HG02970 (cell line): ENCODE results near the gene ZNF277.
"Not testable (repeated sequence)": the region's sequence is repeated elsewhere in the genome, so short reads cannot be mapped to it uniquely, and the experiment has no call there.

Experiments
- ATAC-seq: cut with Tn5 transposase; IDR thresholded peaks from one replicate; pipeline ENCODE4 v1.9.1; 2021; ENCODE audit warnings: mild to moderate bottlenecking, moderate library complexity, moderate number of reproducible peaks; ENCODE audit not compliant: unreplicated experiment, low FRiP score

ZNF277 gene

DNA sequence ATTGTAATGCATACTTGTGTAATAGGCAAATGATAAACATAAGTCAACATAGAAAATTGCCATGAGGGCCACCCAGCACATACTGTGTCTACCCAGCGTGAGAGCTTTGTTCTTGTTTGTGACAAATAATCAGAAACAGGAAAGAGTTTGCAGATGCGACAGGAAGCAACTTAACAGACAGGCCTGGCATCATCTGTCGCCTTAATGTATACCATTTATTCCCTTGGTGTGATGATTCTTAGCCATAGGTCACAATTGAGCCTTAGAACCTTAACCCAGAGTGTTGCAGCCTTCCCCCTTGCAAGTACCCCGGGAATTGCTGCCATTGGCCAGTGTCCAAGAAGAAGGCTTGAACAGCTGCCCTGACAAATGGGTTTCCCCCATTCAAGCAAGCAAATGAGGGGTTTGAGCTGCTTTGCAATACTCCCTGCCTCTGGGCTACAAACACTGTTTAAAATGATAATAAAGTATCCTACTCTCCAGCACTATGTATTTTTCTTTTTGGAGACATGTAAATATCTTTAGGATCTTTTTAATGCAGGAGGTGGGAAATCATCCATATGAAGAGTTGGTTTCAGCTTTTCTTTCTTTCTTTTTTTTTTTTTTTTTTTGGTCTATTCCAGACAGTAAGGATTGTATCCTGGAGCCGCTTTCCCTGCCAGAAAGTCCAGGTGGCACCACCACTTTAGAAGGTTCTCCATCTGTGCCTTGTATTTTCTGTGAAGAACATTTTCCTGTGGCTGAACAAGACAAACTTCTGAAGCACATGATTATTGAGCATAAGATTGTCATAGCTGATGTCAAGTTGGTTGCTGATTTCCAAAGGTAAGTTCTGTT is 80.0 kb downstream of the ZNF277 start:
- peak; percentile 65 for ATAC-seq

DNA sequence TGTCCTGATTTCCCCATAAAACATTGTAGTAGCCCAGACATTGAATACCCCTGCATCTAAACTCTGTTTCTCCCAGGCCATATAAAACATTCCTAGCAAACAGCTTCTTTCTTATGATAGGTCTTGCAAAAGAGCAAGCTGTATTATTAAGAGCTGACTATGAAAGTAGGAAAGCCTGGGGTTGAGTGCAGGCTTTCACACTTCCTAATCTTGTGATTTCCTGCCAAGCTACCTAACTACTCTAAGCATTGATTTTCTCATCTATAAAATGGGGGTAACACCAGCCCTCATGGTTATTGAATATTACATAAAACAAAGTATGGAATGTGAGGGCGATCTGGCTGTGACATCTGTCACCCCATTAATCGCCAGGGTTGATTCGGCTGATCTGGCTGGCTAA is 81.8 kb downstream of the ZNF277 start:
- ATAC-seq: no peak

DNA sequence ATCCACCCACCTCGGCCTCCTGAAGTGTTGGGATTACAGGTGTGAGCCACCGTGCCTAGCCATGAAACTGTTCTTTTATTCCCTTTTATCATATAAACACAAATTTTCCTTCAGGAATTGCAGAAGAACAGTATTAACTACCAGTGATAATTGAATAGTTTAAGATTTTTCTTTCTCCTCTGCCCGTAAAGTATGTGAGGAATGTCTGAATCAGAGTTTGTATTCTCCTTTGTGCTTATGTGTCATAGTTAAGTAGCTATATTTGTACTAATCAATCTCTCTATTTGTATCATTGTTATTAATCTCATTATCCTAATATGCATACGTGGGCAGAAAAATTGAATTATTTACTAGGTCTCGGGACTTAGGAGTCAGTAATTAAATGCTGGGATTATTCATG is 83.6 kb downstream of the ZNF277 start:
- ATAC-seq: no peak

DNA sequence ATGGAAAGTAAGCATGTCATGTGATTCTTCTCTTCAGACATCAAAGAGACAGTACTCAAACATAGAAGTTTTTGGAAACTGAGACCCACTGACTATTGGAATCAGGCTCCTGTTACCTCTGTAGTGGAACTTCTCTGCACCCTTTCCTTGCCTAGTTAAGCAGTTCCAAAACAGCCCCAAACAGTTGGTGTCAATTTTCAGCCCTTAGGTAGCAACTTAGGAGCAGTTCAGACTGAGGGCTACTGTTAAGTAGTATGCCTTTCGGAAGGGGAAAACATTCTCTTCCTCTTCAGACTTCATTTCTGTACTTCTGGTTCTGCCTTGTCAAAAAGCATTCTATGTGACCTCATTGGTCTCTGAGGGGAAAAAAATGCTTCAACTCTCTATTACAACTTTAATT is 85.7 kb downstream of the ZNF277 start:
- no peak for ATAC-seq

DNA sequence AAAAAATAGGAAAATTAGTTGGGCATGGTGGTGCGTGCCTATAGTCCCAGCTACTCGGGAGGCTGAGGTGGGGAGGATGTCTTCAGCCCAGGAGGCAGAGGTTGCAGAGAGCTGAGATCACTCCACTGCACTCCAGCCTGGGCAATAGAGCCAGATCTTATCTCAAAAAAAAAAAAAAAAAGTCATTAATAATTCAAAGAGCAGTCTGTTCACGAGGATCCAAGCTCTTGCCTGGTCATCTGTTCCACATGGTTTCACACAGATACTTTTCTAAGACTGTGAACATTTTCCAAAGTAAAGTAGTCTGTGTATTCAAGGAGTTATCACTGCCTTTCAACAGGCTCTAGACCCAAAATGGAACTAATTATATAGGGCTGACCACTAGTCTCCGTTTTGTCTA is 86.9 kb downstream of the ZNF277 start:
- ATAC-seq: no peak

DNA sequence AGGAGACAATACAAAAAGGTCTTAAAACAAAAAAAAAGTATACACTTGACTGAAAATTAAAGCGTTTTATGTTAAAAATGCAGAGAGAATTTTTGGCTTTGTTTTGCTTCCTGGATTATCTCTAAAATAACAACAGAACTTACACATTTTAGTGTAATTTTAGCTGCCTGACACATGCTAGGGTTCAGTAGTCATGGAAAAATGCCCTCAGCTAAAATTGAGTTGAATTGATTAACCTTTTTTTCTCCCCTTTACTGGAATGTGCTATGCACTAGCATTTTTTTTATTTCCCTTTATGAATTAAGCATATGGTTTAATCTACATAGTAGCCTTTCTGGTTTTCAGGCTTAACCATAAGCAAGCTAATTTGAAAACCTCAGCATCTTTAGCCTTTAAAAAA is 89.9 kb downstream of the ZNF277 start:
- ATAC-seq: no peak

DNA sequence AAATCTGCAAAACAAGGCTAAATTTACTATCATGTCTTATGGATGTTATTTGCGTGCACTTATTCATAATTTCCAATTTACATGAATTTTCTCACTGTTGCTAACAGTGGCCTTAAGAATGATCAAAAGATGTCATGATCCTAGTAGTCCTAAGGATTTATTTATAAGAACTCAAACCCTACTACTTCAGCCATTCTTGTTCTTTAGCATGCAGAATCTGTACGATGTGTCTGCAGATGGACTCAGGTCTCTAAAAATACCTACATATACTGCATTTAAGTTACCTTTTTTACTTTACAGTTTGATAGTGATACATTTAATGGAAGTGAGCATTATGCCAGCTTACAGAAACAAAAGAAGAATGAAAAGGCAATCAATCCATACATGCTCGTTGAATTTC is 91.2 kb downstream of the ZNF277 start:
- no peak for ATAC-seq

DNA sequence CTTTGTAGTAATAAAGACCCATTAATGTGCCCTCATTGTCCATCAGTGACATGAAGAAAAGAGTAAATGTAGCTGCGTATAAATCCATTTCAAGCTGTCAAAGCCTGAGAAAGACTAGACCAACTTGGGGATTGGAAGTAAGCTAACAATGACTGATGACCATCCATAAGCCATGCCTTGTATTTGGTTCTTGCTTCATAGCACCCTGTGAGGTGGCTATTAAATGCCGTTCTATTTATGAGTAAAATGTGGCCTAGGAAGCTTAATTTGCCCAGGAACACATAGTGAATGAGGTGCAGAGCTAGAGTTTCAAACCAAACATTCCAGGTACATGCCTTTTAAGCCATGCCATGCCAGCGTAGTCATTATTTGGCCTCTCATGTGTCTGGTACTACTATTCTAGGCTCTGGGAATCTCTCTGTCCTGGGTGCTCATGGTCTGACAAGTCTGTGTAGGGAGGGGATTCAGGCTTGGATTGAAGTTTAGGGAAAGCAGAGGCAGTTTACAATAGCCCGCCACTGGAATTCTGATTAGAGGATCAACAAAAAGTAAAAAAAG is 92.1 kb downstream of the ZNF277 start:
- no peak for ATAC-seq

DNA sequence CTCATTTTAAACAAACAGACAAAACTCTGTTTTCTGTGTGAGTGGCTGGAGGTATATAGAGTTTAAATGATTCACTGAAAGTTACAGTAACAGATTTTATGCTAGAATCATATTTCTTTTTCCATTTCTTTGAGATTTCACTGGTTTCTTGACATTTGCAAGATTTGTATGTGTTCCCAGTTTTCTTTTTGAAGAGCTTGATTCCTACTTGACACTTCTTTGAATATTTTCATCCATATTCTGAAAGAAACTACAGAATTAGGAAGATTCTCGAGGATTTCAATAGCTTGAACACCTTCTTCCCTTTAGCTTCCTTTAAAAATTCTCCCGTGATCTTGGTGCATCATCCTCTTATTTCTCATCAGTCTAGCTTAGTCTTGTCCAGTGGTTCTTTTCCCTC is 93.6 kb downstream of the ZNF277 start:
- no peak for ATAC-seq

DNA sequence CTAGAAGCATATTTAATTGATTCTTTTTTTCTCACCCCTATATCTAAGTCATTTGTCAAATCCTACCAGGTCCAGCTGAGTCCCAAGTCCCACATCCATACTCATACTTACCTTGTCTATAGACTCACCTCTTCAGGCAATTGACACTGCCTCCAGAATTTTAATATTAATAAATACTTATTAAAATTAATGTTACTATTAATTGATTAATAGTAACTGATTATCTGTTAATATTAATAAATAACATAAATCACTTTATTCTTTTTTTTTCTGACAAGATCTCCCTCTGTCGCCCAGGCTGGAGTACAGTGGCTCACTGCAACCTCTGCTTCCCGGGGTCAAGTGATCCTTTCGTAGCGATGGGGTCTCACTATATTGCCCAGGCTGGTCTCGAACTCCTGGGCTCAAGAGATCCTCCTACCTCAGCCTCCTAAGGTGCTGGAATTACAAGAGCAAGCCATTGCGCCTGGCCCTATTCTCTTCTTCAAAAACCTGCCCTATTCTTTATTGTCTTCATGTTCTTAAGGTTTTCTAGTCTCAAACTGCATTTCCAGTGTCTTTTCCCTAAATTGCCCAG is 94.4 kb downstream of the ZNF277 start:
- no peak for ATAC-seq

DNA sequence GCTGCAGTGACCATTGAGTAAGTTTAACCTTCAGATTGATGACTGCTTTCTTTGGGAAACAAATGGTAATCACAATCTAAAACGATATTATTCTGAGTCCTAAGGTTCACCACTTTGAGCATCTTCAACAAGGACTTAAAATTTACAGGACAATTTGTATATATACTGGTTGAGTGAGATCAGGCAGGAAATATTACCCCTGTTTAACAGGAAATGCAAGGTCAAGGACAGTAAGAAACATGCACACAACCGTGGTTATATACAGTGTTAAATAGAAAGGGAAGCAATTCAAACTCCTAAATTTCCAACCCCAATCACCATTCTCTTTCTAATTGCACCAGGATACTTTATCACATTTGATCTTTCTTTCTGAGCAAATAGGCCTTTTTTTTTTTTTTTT is 96.1 kb downstream of the ZNF277 start:
- ATAC-seq: no peak

DNA sequence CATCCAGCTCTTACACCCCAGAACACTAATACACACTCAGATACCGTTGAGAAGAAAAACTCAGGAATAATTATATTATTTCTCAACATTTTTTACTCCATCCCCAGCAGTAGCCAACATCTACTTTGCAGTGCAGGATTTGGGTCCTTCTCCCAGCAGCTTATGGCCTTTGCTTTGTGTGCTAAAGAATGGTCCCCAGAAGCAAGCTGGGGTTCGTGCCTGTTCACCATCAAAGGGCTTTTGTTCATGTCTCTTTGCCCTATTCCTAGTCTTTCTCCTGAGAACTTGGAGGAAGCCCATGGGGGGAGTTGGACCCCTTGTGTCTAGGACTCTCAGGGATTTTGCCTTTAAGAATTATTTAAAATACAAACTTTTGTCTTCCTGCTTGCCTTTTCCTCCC is 100.4 kb downstream of the ZNF277 start:
- ATAC-seq: no peak

DNA sequence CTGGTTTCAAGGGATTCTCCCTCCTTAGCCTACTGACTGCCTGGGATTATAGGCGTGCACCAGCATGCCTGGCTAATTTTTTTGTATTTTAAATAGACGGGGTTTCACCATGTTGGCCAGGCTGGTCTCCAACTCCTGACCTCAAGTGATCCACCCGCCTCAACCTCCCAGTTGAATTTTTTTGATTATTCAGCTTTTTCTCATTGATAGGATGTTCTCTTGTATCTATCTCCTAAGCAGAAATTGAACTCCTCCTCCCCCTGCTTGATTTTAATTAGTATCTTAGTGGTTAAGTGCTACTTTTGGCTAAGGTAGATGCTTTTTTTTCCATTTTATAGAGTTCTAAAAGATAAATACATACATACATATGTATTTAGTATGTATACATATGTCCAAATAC is 101.0 kb downstream of the ZNF277 start:
- no peak for ATAC-seq

DNA sequence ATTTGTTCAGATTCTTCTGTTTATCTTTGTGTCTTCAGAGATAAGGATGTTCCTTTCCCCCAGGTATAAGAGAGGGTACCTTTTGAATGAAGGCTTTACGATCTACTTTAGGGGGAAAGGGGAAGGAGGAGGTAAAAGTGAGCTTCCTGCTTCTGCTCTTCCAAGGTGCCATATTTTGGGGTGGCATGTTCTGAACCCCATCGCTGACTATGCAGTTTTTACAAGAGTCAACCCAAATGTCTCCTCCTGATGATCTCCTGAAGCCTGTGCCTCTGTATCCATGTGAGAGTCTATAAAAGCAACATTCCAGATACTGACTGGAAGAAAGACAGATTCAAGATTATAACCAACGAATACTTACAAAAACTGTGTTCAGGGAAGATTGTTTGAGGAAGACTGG is 102.5 kb downstream of the ZNF277 start:
- no peak for ATAC-seq

DNA sequence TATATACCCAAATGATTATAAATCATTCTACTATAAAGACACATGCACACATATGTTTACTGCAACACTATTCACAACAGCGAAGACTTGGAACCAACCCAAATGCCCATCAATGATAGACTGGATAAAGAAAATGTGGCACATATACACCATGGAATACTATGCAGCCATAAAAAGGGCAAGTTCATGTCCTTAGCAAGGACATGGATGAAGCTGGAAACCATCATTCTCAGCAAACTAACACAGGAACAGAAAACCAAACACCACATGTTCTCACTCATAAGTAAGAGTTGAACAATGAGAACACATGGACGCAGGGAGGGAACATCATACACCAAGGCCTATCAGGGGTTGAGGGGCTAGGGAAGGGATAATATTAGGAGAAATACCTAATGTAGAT is 110.3 kb downstream of the ZNF277 start:
- ATAC-seq: not testable (repeated sequence)

DNA sequence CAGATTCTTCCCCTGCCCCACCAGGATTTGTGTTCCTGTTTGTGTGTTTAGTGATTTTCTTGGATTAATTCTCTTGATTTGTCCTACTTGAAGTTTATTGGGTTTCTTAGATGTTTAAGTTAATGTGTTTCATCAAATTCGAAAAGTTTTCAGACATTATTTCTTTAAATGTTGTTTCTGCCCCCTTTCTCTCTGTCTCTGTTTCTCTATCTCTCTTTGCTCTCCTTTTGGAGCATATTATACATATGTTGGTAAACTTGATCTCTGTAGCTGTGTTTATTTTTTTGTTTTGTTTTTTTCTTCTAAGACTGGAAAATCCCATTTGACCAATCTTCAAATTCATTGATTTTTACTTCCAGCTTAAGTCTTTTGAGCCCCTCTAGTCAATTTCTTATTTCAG is 115.6 kb downstream of the ZNF277 start:
- no peak for ATAC-seq

DNA sequence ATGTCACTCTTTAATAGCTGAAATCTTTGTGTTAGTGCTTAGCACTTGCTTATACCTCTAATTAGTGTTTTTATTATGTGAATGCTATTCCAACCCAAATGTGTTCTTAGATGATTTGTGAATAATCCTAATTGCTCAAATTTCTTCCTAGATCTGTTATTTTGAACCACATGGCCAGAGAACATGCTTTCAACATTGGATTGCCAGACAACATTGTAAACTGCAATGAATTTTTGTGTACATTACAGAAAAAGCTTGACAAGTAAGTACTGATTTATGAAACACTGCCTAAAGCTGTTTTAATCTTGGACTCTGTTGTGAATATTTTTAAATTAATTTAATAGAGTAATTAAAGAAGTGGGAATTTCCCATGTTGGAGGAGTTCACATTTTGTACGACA is 121.1 kb downstream of the ZNF277 start:
- ATAC-seq: no peak

DNA sequence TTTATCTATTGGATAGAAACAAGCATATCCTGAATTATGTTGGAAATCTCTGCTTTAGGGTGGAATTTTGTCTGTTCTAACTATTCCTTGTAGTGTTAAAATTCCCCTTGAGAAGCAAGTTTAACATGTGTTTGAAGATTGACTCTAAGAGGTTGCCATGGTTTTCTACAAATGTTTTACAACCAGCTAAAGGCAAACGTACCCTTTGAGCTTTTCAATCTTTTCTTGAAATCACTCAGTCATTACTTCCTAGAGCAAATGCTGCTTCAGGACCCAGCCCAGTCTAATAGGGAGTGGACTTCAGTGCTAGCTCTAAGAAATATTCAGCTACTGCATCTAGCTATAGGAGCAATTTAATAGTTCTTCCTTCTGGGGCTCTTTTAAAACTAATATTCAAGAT is 125.0 kb downstream of the ZNF277 start:
- no peak for ATAC-seq

DNA sequence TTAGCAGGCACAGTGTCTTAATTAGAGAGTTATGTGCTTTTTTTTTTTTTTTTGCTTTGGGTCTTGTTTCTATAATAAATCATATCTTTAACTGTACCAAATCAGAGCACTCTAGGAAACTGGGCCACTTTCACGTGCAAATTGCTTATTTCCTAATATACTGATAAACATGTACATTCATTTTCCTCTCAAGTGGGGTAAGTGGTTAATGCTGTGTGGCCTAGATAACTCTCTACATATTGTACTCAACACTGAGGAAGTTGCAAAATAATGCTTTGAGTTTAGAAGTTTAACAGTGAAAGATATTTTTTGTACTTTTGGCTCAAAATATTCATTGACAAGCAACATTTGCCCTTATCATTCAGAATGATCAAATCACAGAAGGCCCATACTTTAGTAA is 127.9 kb downstream of the ZNF277 start:
- no peak for ATAC-seq

DNA sequence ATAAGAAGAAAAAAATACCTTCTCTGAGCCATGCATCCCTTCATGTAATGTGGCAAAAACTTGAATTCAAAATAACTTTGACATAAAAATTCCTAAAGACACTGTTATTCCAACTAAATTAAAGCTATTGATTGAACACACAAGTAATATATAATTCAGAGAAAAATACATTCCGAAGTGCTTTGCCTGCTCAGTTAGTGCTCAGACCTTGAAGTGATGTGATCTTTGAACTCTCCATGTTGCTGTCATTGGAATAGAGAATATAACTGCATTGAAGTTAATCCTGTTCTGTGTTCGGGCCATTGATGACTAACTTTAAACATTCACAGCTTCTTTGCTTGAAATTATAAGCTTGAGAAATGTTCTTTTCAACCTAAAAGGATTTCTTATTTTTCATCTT is 129.8 kb downstream of the ZNF277 start:
- ATAC-seq: no peak

DNA sequence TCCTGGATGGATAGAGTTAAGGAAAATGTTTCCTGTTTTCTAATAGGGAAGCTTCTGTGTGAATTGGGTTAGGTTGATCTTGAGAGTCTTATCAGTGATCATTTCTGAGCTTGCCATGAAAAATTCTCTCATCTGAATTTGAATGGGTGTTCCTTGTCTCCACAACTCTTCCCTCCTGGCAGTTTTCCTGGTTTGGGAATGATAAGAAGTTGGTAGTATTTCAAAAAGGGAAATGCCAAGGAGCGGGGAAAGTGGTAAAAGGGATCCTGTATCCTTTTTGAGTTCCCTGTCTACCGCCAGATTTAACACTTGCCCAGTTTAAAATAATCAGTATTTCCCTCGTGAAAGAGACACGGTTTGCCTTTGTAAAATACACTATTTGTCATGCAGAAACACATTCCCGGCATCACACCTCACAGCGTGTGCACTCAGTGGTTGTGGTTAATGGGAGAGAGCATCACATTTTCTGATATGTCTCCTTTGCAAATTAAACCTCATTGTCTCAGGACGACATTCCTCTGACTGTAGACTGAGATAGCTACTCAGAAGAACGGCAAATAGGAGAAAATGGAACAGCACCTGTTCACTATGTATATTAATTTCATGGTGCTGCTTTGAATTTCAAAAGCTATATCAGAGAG is 130.6 kb downstream of the ZNF277 start:
- ATAC-seq: no peak

DNA sequence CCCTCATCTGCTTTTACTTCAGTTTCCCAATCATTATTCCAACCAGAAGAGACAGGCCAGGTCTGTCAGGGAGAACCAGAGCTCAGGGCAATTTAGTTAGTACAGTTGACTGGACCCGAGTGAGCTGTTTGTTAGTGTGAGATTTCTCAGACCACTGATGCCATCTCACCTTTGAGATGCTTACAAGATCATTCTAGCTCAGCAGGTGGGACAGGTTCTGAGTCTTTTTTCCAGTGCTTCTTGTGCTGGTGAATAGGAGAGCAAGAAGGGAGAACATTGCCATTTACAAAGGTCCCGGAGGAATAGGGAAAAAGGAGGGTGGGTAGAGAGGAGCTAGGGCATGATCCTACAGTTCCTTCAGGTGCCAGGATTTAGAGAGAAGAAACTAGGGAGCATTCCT is 131.4 kb downstream of the ZNF277 start:
- ATAC-seq: no peak
